Rectal smooth muscle tissue (tissue), 1 donor: ENCODE data around the gene DDX24.

Experiments used
- H3K27ac ChIP-seq: one replicate; pipeline ENCODE4 v1.7.0; 2013; ENCODE audit warnings: low read depth, low read length, inconsistent platforms
- H3K27me3 ChIP-seq: one replicate; pipeline ENCODE4 v1.7.0; 2013; ENCODE audit warnings: low read length; ENCODE audit not compliant: control insufficient read depth, insufficient read depth
- H3K36me3 ChIP-seq: one replicate; pipeline ENCODE4 v1.7.0; 2013; ENCODE audit warnings: low read length; ENCODE audit not compliant: control insufficient read depth, insufficient read depth
- H3K4me1 ChIP-seq: one replicate; pipeline ENCODE4 v1.7.0; 2013; ENCODE audit warnings: low read length; ENCODE audit not compliant: control insufficient read depth, insufficient read depth
- H3K4me3 ChIP-seq: one replicate; pipeline ENCODE4 v1.7.0; 2013; ENCODE audit warnings: low read length
- H3K9ac ChIP-seq: one replicate; pipeline ENCODE4 v1.7.0; 2013; ENCODE audit warnings: low read length

Gene DDX24

GRCh38 chr14:94080621-94081385 is at the start of gene DDX24, which contains the start of gene IFI27L1:
TSS of gene DDX24 (minus strand) at chr14:94081202. CDS start at chr14:94079742, 1,460 bp downstream.
TSS of gene IFI27L1 (plus strand) at chr14:94081310. CDS start at chr14:94096938, 15,628 bp downstream.
- no peaks in the 10 kb centered on the region for H3K27me3 ChIP-seq
- H3K4me1 ChIP-seq = peaks cover 25% of the 10 kb centered on the region
- H3K36me3 ChIP-seq = peaks cover 14% of the 10 kb centered on the region
- peak within 1 kb of the TSS; percentile 85 for H3K4me3 ChIP-seq
- peak within 1 kb of the TSS; percentile 82 for H3K9ac ChIP-seq
- peak within 1 kb of the TSS; percentile 91 for H3K27ac ChIP-seq

GRCh38 chr14:94129758-94130414 is 48.9 kb upstream of the DDX24 start:
- H3K9ac ChIP-seq = no peak overlapping the region
- H3K27me3 ChIP-seq = no peaks in the 10 kb centered on the region
- H3K27ac ChIP-seq = peak overlapping the region; percentile 81
- no peaks in the 10 kb centered on the region for H3K4me1 ChIP-seq
- peak overlapping the region; percentile 79 for H3K4me3 ChIP-seq
- H3K36me3 ChIP-seq = no peaks in the 10 kb centered on the region

DNA sequence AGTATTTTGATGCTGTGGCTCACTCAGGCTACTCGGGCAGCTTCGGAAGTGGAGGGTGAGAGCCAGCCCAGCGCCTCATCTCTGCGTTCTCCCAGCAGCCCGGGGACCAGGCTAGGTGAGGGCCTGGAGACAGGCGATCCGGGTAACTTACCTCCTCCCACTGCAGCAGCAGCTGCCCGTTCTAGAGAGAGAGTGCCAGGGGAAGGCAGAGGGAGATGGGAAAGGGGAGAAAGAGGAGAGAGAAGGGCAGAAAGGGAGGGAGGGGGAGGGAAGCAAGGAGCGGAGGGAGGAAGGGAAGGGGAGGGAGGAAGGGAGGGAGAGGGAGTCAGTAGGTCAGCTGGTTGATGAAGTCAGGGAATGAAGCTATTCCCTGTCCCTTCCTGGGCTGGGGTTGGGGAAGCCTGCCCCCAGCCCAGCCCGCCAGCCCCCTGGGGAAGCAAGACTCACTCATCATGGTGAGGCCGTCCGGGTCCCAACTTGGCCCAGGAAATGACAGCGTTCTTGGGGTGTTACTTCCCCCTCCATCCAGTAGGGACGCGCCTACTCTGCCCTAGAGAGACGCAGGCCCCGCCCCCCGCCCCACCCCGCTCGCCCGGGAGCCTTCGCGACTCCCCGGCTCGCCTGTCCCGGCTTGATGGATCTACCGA is 48.2 kb upstream of the DDX24 start, which contains the start of gene IFI27L2:
TSS of gene IFI27L2 (minus strand) at position 494 of the 647 bp plus-strand sequence. CDS start at position 454, 40 bp downstream.
- Histone ChIP-seq H3K27ac (peak within 1 kb of the TSS; percentile 81), H3K4me1 (no peaks in the 10 kb centered on the region), H3K9ac (peak within 1 kb of the TSS; percentile 50), H3K27me3 (no peaks in the 10 kb centered on the region), H3K36me3 (no peaks in the 10 kb centered on the region), H3K4me3 (peak within 1 kb of the TSS; percentile 79)

- H3K4me1 ChIP-seq = no peaks in the 10 kb centered on the region
- H3K36me3 ChIP-seq = no peaks in the 10 kb centered on the region
- no peak overlapping the region for H3K9ac ChIP-seq
- H3K27ac ChIP-seq = no peak overlapping the region
- H3K4me3 ChIP-seq = peak overlapping the region; percentile 79
- no peaks in the 10 kb centered on the region for H3K27me3 ChIP-seq
Measured at GRCh38 chr14:94128216-94128839, 47.3 kb upstream of the DDX24 start.

DNA sequence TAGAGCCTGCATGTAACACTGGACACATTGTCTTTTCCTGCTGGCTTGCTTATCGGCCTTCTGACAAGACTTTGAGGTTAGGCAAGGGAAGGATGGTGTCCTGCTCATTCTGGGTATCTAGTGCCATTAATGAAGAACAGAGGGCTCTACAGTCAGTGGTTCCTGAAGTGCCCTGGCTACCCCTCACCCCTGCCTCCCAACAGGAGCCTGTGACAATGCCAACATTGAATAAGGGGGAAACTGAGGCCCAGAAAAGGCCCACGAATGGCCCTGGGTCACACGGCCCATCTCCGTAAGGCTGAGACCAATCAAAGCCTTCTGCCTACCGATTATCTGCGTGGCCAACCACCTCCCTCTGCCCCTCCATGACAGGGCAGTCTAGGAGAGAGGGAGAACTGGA is 46.3 kb upstream of the DDX24 start:
- Histone ChIP-seq H3K27ac (no peak overlapping the region), H3K36me3 (no peaks in the 10 kb centered on the region), H3K27me3 (no peaks in the 10 kb centered on the region), H3K9ac (no peak overlapping the region), H3K4me3 (no peak overlapping the region), H3K4me1 (no peaks in the 10 kb centered on the region)

DNA sequence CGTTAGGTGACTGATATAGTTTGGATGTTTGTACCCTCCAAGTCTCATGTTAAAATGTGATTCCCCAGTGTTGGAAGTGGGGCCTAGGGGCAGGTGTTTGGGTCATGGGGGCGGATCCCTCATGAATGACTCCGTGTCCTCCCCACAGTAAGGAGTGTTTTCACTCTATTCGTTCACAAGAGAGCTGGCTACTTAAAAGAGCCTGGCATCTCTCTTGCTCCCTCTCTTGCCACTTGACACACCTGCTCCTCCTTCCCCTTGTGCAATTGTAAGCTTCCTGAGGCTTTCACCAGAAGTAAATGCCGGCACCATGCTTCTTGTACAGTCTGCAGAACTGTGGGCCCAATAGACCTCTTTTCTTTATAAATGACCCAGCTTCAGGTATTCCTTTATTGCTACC is 45.8 kb upstream of the DDX24 start:
- Histone ChIP-seq H3K4me3 (no peak overlapping the region), H3K36me3 (no peaks in the 10 kb centered on the region), H3K27me3 (no peaks in the 10 kb centered on the region), H3K27ac (no peak overlapping the region), H3K9ac (no peak overlapping the region), H3K4me1 (no peaks in the 10 kb centered on the region)

GRCh38 chr14:94126419-94126677 is 45.3 kb upstream of the DDX24 start:
- Histone ChIP-seq H3K36me3 (no peaks in the 10 kb centered on the region), H3K27ac (no peak overlapping the region), H3K4me1 (no peaks in the 10 kb centered on the region), H3K4me3 (no peak overlapping the region), H3K9ac (no peak overlapping the region), H3K27me3 (no peaks in the 10 kb centered on the region)

DNA sequence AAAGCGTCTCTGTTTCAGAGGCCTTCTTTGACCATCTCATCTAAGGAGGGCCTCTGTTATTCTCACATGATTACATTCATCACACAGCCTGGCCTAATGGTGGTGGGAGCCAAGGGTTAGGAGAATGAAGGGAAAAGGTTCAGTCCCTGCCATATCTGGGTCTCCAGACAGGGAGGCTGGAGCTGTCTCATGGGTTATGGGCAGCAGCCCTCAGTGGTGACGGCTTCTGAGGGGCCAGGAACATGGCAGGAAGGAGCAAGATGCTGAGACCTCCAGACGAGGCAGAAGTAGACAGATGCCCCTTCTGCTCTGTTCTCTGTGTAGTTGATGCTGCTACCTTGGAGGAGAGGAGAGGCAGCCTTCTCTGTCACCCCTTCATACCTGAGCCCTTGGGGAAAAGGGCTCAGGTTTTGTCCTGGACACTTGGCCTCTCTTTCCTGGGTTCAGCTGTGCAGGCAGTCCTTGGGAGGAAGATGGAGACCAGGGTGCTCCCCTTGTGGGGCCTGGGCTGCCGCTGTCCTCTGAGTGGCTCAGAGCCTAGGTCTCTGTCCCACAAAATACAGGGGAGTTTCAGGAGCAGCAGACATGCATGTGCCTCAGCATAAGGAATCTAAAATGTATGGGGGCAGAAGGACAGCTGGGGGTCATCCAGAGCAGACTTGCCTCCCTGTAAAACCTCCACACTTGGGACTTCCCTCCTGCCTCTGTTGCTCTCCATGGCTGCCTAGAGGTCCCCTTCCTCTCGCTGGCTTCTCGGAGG is 44.8 kb upstream of the DDX24 start:
- Histone ChIP-seq H3K4me3 (no peak overlapping the region), H3K36me3 (no peaks in the 10 kb centered on the region), H3K4me1 (no peaks in the 10 kb centered on the region), H3K27me3 (no peaks in the 10 kb centered on the region), H3K9ac (no peak overlapping the region), H3K27ac (no peak overlapping the region)

DNA sequence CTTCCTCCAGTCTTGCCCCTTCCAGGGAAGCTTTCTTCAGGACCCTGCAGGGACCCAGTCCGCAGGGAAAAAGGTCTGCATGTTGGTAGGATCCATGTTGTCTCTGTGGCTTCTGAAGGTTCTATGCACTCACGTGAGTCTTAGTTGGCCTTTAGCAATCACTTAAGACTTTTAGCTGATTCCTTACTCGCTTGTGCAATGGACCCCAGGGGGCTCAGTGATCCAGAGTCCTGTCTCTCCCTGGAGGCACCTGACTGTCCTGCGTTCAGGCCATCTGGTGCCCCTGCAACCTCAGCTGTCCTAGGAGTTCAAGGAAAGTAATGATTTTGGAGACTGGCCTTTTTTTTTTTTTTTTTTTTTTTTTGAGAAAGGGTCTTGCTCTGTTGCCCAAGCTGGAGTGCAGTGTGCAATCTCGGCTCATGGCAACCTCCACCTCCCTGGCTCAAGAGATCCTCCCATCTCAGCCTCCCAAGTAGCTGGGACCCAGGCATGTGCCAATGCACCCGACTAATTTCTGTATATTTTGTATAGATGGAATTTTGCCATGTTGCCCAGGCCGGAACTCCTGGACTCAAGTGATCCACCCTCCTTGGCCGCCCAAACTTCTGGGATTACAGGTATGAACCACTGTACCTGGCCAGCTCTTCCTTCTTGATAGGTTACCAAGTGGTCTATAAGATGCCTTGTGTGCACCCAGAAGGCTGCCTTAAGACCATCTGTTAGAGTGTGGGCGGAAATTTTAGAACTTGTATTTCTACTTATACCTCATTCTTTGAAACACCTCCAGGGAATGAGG is 43.8 kb upstream of the DDX24 start:
- H3K4me3 ChIP-seq = no peak overlapping the region
- no peaks in the 10 kb centered on the region for H3K27me3 ChIP-seq
- H3K36me3 ChIP-seq = no peaks in the 10 kb centered on the region
- no peak overlapping the region for H3K9ac ChIP-seq
- H3K27ac ChIP-seq = no peak overlapping the region
- H3K4me1 ChIP-seq = no peaks in the 10 kb centered on the region

DNA sequence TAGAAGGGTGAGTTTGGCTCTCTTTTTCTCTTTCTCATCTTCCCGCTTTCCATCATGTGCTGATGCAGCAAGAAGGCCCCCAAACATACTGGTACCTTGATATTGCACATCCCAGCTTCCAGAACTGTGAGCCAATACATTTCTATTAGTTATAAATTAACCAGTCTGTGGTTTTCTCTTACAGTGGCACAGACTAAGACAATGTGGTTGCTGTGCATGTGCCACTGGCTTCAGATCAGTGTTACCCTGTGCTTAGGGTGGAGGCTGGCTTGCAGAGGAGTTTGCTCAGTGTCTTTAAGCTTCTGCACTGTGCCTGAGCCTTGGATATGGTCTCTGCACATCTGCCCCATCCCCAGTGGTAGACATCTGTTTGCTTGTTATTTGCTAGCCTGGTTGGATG is 42.9 kb upstream of the DDX24 start:
- Histone ChIP-seq H3K27ac (no peak overlapping the region), H3K27me3 (no peaks in the 10 kb centered on the region)

GRCh38 chr14:94123296-94123695 is 42.3 kb upstream of the DDX24 start:
- Histone ChIP-seq H3K4me1 (no peaks in the 10 kb centered on the region), H3K27ac (no peak overlapping the region), H3K9ac (no peak overlapping the region), H3K36me3 (no peaks in the 10 kb centered on the region), H3K27me3 (no peaks in the 10 kb centered on the region), H3K4me3 (no peak overlapping the region)

More for the DNA sequence above, 42.9 kb upstream of the DDX24 start:
- Histone ChIP-seq H3K9ac (no peak overlapping the region), H3K4me1 (no peaks in the 10 kb centered on the region), H3K36me3 (no peaks in the 10 kb centered on the region), H3K4me3 (no peak overlapping the region)
